GM18873 (cell line): ENCODE results near the gene MPPED2.

Experiments
- ATAC-seq: cut with Tn5 transposase; IDR thresholded peaks from one replicate; pipeline ENCODE4 v1.9.1; 2021; ENCODE audit warnings: mild to moderate bottlenecking, moderate library complexity, moderate number of reproducible peaks; ENCODE audit not compliant: unreplicated experiment, low FRiP score

Gene MPPED2

GRCh38 chr11:30377347-30377746, 208.8 kb downstream of the MPPED2 start:
- no peak for ATAC-seq

GRCh38 chr11:30370164-30370563, 216.0 kb downstream of the MPPED2 start:
- no peak for ATAC-seq

- ATAC-seq, result no peak
Observed at GRCh38 chr11:30368394-30368793, 217.8 kb downstream of the MPPED2 start.

- no peak for ATAC-seq
Observed at GRCh38 chr11:30365793-30366517, 220.2 kb downstream of the MPPED2 start.

GRCh38 chr11:30364837-30365482, 221.2 kb downstream of the MPPED2 start:
- no peak for ATAC-seq

- no peak for ATAC-seq
Observed at GRCh38 chr11:30364139-30364836, 221.9 kb downstream of the MPPED2 start.

- no peak for ATAC-seq
Observed at GRCh38 chr11:30360741-30361140, 225.4 kb downstream of the MPPED2 start.
